ENCODE results near the gene KIF4A. TPM values are rescaled to one million over a fixed set of nuclear protein-coding genes. Genes with fewer than 3 reads are reported as not detected.
"Not testable (repeated sequence)": the region's sequence is repeated elsewhere in the genome, so short reads cannot be mapped to it uniquely, and the experiment has no call there.

KIF4A gene
- total RNA-seq, 4 donors from 2014 or later = 2.5 to 11.0 (median 4.4) TPM

- no peak for DNase-seq
- Histone ChIP-seq H3K9me3 (peaks cover 0 to 4% (median 0%) of the 10 kb centered on the region in 3 donors), H3K4me1 (no peaks in the 10 kb centered on the region), H3K27me3 (no peaks in the 10 kb centered on the region), H3K36me3 (no peaks in the 10 kb centered on the region), H3K27ac (no peak overlapping the region), H3K4me3 (no peak overlapping the region)
- 56 to 63% methylated on average over 4 of the region's 4 CpGs for WGBS, 2 donors
- intact Hi-C loops (cut with DNase I) = no loop called here
- TF ChIP-seq POLR2A (IDR thresholded peaks at IDR 0.05) (no peak), CTCF (IDR thresholded peaks at IDR 0.05) (no peak)
Observed at GRCh38 chrX:70398899-70399298, 109.0 kb downstream of the KIF4A start.

GRCh38 chrX:70400181-70400580, 110.3 kb downstream of the KIF4A start:
- H3K27ac ChIP-seq; H3K9me3 ChIP-seq; H3K4me3 ChIP-seq; H3K36me3 ChIP-seq; DNase-seq; intact Hi-C loops (cut with DNase I); H3K4me1 ChIP-seq; H3K27me3 ChIP-seq: not testable (repeated sequence)
- WGBS, 2 donors = 88 to 92% methylated on average over 1 of the region's 3 CpGs

- H3K27me3 ChIP-seq = no peaks in the 10 kb centered on the region
- DNase-seq = no peak
- intact Hi-C loops (cut with DNase I) = no loop called here
- TF ChIP-seq POLR2A (IDR thresholded peaks at IDR 0.05) (no peak), CTCF (IDR thresholded peaks at IDR 0.05) (no peak)
- H3K9me3 ChIP-seq = no peaks in the 10 kb centered on the region
- no peaks in the 10 kb centered on the region for H3K36me3 ChIP-seq
- H3K27ac ChIP-seq = no peak overlapping the region
- no peak overlapping the region for H3K4me3 ChIP-seq
- 32 to 59% methylated on average over 2 of the region's 2 CpGs for WGBS, 2 donors
- H3K4me1 ChIP-seq = no peaks in the 10 kb centered on the region
Observed at GRCh38 chrX:70402721-70403120, 112.8 kb downstream of the KIF4A start.

GRCh38 chrX:70405003-70405402, 115.1 kb downstream of the KIF4A start:
- H3K27ac ChIP-seq = no peak overlapping the region
- no peaks in the 10 kb centered on the region for H3K9me3 ChIP-seq
- H3K4me1 ChIP-seq = no peaks in the 10 kb centered on the region
- H3K4me3 ChIP-seq = no peak overlapping the region
- intact Hi-C loops (cut with DNase I) = no loop called here
- no peak for TF ChIP-seq POLR2A (IDR thresholded peaks at IDR 0.05)
- no peak for TF ChIP-seq CTCF (IDR thresholded peaks at IDR 0.05)
- no peaks in the 10 kb centered on the region for H3K27me3 ChIP-seq
- H3K36me3 ChIP-seq = no peaks in the 10 kb centered on the region
- no peak for DNase-seq
- 50 to 67% methylated on average over 1 of the region's 1 CpG for WGBS, 2 donors

GRCh38 chrX:70410921-70411320, 121.0 kb downstream of the KIF4A start:
- Histone ChIP-seq H3K36me3 (no peaks in the 10 kb centered on the region), H3K4me3 (no peak overlapping the region), H3K27me3 (no peaks in the 10 kb centered on the region), H3K4me1 (no peaks in the 10 kb centered on the region), H3K9me3 (no peaks in the 10 kb centered on the region), H3K27ac (no peak overlapping the region)
- TF ChIP-seq CTCF (IDR thresholded peaks at IDR 0.05) = no peak
- TF ChIP-seq POLR2A (IDR thresholded peaks at IDR 0.05) = no peak
- intact Hi-C loops (cut with DNase I) = no loop called here
- no peak for DNase-seq
- 72 to 100% methylated on average over 2 of the region's 2 CpGs for WGBS, 2 donors

GRCh38 chrX:70411475-70411874, 121.6 kb downstream of the KIF4A start:
- no peak for DNase-seq
- intact Hi-C loops (cut with DNase I) = no loop called here
- WGBS, 2 donors = 82 to 100% methylated on average over 1 to 3 of the region's 3 CpGs

More at GRCh38 chrX:70411475-70411874, 121.6 kb downstream of the KIF4A start:
- H3K4me3 ChIP-seq = no peak overlapping the region
- H3K27ac ChIP-seq = no peak overlapping the region
- H3K4me1 ChIP-seq = no peaks in the 10 kb centered on the region
- H3K9me3 ChIP-seq = no peaks in the 10 kb centered on the region
- no peak for TF ChIP-seq POLR2A (IDR thresholded peaks at IDR 0.05)
- TF ChIP-seq CTCF (IDR thresholded peaks at IDR 0.05) = no peak
- no peaks in the 10 kb centered on the region for H3K36me3 ChIP-seq
- no peaks in the 10 kb centered on the region for H3K27me3 ChIP-seq
